Tibial nerve (tissue), 3 donors: ENCODE measurements around the gene CRYGN.

Experiments used
- POLR2A ChIP-seq, 2 donors: fragments of 450-650 bp; IDR thresholded peaks; one replicate each; pipeline ENCODE4 v1.6.1; 2017; ENCODE audit warnings: antibody characterized with exemption in 2 of 2, mild to moderate bottlenecking in 2 of 2, moderate library complexity in 2 of 2
- TF ChIP-seq, protein P1 (sequence below), 5 experiments: fragments of 200-600 bp in 3 of 5; fragments of 450-650 bp in 2 of 5; sonication (generic) in 3 of 5; IDR thresholded peaks; one replicate each; pipeline ENCODE4 v1.5.1; 2016 to 2019; ENCODE audit warnings: antibody characterized with exemption in 5 of 5, mild to moderate bottlenecking in 3 of 5, moderate library complexity in 2 of 5

- TF ChIP-seq, protein P1, sequence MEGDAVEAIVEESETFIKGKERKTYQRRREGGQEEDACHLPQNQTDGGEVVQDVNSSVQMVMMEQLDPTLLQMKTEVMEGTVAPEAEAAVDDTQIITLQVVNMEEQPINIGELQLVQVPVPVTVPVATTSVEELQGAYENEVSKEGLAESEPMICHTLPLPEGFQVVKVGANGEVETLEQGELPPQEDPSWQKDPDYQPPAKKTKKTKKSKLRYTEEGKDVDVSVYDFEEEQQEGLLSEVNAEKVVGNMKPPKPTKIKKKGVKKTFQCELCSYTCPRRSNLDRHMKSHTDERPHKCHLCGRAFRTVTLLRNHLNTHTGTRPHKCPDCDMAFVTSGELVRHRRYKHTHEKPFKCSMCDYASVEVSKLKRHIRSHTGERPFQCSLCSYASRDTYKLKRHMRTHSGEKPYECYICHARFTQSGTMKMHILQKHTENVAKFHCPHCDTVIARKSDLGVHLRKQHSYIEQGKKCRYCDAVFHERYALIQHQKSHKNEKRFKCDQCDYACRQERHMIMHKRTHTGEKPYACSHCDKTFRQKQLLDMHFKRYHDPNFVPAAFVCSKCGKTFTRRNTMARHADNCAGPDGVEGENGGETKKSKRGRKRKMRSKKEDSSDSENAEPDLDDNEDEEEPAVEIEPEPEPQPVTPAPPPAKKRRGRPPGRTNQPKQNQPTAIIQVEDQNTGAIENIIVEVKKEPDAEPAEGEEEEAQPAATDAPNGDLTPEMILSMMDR (IDR thresholded peaks at IDR 0.05), result no peak
- no peak for TF ChIP-seq POLR2A (IDR thresholded peaks at IDR 0.05)
Measured at GRCh38 chr7:151456276-151456675, 16.3 kb upstream of the CRYGN start.
